K562 (cell line): ENCODE data around the gene DAO. TPM values are rescaled to one million over a fixed set of nuclear protein-coding genes. Genes with fewer than 3 reads are reported as not detected.

Experiments
- ATAC-seq: fragments of 200-7000 bp; cut with Tn5 transposase; 3 replicates; pipeline ENCODE4 v1.9.1; 2020; ENCODE audit warnings: moderate library complexity
- BruUV-seq: library from RNA; stranded (reverse); fragments of 400-500 nt; replicated peaks from 2 replicates; lab custom pipeline; 2021; lab: Mats Ljungman, UMichigan
- CTCF ChIA-PET: fragments of 300-600 bp; formaldehyde crosslinking; extraction: SDS; loops from one replicate; lab custom pipeline; 2021; ENCODE audit warnings: low intra/inter-chr PET ratio; lab: Yijun Ruan, JAX
- POLR2A ChIA-PET: fragments of 300-600, 350-650 bp; sonication (Branson Sonifier 250); formaldehyde crosslinking; extraction: SDS; loops from one replicate; lab custom pipeline; 2021; ENCODE audit warnings: antibody characterized with exemption, inconsistent platforms; lab: Yijun Ruan, JAX
- DNase-seq, 4 experiments: peaks; one replicate each; pipeline versions ENCODE4 v3.0.0 to v3.0.0-alpha.2; 2011 to 2018; ENCODE audit warnings: low spot score in 3 of 4, mixed read lengths in 3 of 4; ENCODE audit errors: extremely low read depth in 1 of 4
- FAIRE-seq: peaks from 2 replicates; lab custom pipeline; 2011; peaks lifted over from hg19 to GRCh38; lab: Jason Lieb, UNC
- H2AFZ ChIP-seq: 2 replicates; pipeline ENCODE4 v1.6.0; 2011; ENCODE audit warnings: low read depth, low read length, control low read depth, inconsistent platforms
- H3K27ac ChIP-seq: fragments of 200-600 bp; 3 replicates; pipeline ENCODE4 v1.8.0; 2011; ENCODE audit warnings: low read depth, mild to moderate bottlenecking, control low read depth, inconsistent platforms, low read length, moderate library complexity, mixed read lengths; ENCODE audit errors: extremely low read depth
- H3K27me3 ChIP-seq, 2 experiments: fragments of 300-600 bp in 1 of 2; 2 replicates in 1 of 2; 3 replicates in 1 of 2; pipeline versions ENCODE4 v1.6.0 to v1.8.0; 2011; ENCODE audit warnings: inconsistent platforms in 2 of 2, low read length in 2 of 2, mild to moderate bottlenecking in 1 of 2, mixed read lengths in 1 of 2, moderate library complexity in 1 of 2; ENCODE audit not compliant: control insufficient read depth in 2 of 2, insufficient read depth in 2 of 2
- H3K36me3 ChIP-seq: fragments of 300-600 bp; 3 replicates; pipeline ENCODE4 v1.8.0; 2011; ENCODE audit warnings: mild to moderate bottlenecking, low read length, inconsistent platforms; ENCODE audit not compliant: control insufficient read depth, insufficient read depth
- H3K4me1 ChIP-seq, 2 experiments: fragments of 200-600 bp in 1 of 2; replicated peaks in 1 of 2; 2 replicates in 1 of 2; 3 replicates in 1 of 2; pipeline versions ENCODE4 v1.5.1 to v1.8.0; 2011; ENCODE audit warnings: inconsistent platforms in 2 of 2, low read length in 2 of 2, mild to moderate bottlenecking in 1 of 2, mixed read lengths in 1 of 2, moderate library complexity in 1 of 2; ENCODE audit not compliant: control insufficient read depth in 2 of 2, insufficient read depth in 2 of 2
- H3K4me2 ChIP-seq: 2 replicates; pipeline ENCODE4 v1.6.1; 2011; ENCODE audit warnings: low read length, control low read depth, inconsistent platforms, mixed read lengths; ENCODE audit not compliant: insufficient read depth
- H3K4me3 ChIP-seq: fragments of 200-600 bp; sonication (generic), shearing (Covaris generic); 2 replicates; pipeline ENCODE4 v1.5.1; 2016; ENCODE audit warnings: control low read depth, inconsistent platforms
- H3K79me2 ChIP-seq: fragments of 200-600 bp; 3 replicates; pipeline ENCODE4 v1.8.0; 2011; ENCODE audit warnings: low read length, inconsistent platforms; ENCODE audit not compliant: control insufficient read depth, insufficient read depth
- H3K9ac ChIP-seq, 2 experiments: 2 replicates each; pipeline versions ENCODE4 v1.6.0 to v1.6.1; 2011; ENCODE audit warnings: low read depth in 2 of 2, low read length in 2 of 2, control low read depth in 1 of 2, inconsistent platforms in 1 of 2, mild to moderate bottlenecking in 1 of 2, mixed read lengths in 1 of 2; ENCODE audit not compliant: insufficient read depth in 1 of 2
- H3K9me1 ChIP-seq: one replicate; pipeline ENCODE4 v1.6.0; 2011; ENCODE audit warnings: inconsistent platforms, mild to moderate bottlenecking, low read length, moderate library complexity; ENCODE audit not compliant: control insufficient read depth, insufficient read depth
- H3K9me3 ChIP-seq: replicated peaks from 2 replicates; pipeline ENCODE4 v1.5.1; 2011; ENCODE audit warnings: low read depth, low read length, inconsistent platforms; ENCODE audit not compliant: control insufficient read depth, insufficient read depth
- H4K20me1 ChIP-seq: replicated peaks from 2 replicates; pipeline ENCODE4 v1.6.1; 2011; ENCODE audit warnings: low read length, inconsistent platforms, mixed read lengths; ENCODE audit not compliant: control insufficient read depth, insufficient read depth
- ARID2 ChIP-seq: fragments of 450-650 bp; IDR thresholded peaks from 2 replicates; pipeline ENCODE4 v1.6.1; 2017; ENCODE audit warnings: antibody characterized with exemption, mild to moderate bottlenecking
- COPS2 ChIP-seq: fragments of 450-650 bp; conservative IDR thresholded peaks from 2 replicates; pipeline ENCODE4 v1.6.1; 2016; ENCODE audit warnings: mild to moderate bottlenecking, moderate library complexity
- KLF13 ChIP-seq: fragments of 450-650 bp; IDR thresholded peaks from 2 replicates; pipeline ENCODE4 v1.6.1; 2016; ENCODE audit warnings: missing genetic modification characterization, low read depth, mild to moderate bottlenecking, missing compliant biosample characterization, moderate library complexity, borderline replicate concordance
- SOX6 ChIP-seq: fragments of 450-650 bp; IDR thresholded peaks from 2 replicates; pipeline ENCODE4 v1.6.1; 2014; ENCODE audit warnings: mild to moderate bottlenecking
- ZBTB9 ChIP-seq: fragments of 450-650 bp; formaldehyde crosslinking; IDR thresholded peaks from 2 replicates; pipeline ENCODE4 v1.4.0; 2020; ENCODE audit warnings: mild to moderate bottlenecking, moderate library complexity
- WGBS: fragments of 100-300 bp; shearing (Covaris generic); methylation state at CpG from one replicate; pipeline ENCODE4 v1.1.6; 2016; ENCODE audit warnings: low coverage, mixed read lengths; ENCODE audit not compliant: insufficient coverage; ENCODE audit errors: missing lambda C conversion rate; 5-methylcytosine and 5-hydroxymethylcytosine counted together
- in situ Hi-C: fragments of 300-500 bp; cut with MboI; formaldehyde crosslinking; loops from 4 replicates; pipeline ENCODE4 v1.15.0; 2018; ENCODE audit warnings: inconsistent platforms, mixed read lengths
- intact Hi-C: fragments of 100-400 bp; cut with micrococcal nuclease; formaldehyde crosslinking; loops from 2 replicates; pipeline ENCODE4 v1.14.2; 2022
- polyA plus RNA-seq, 8 experiments: library from polyadenylated mRNA; depleted of rRNA in 4 of 8; stranded (reverse) in 5 of 8; unstranded in 3 of 8; fragments of >200 nt; fragmentation: Nextera tagmentation in 2 of 8; fragmentation: Illumina TruSeq in 1 of 8; extraction: Ambion mirVana in 2 of 8; extraction: Trizol in 1 of 8; gene quantifications; 2 replicates each; pipeline versions ENCODE4 v1.2.1 to v1.2.3, GENCODE V29; 2011 to 2014; ENCODE audit warnings: inconsistent platforms in 1 of 8, missing spikeins in 1 of 8
- total RNA-seq, 7 experiments: library from RNA; depleted of rRNA in 6 of 7; stranded (reverse); fragments of >200 nt in 6 of 7; fragmentation: Illumina TruSeq in 2 of 7; extraction: Trizol in 2 of 7; gene quantifications; 2 replicates each; pipeline versions ENCODE4 v1.2.1 to v1.2.3, GENCODE V29; 2011 to 2021; ENCODE audit warnings: low replicate concordance in 1 of 7

Gene DAO
- total and polyA plus RNA-seq, 9 of the 15 experiments (the other 6 are each of a cell fraction or from before 2014, with no cell fraction given): not detected

DNA sequence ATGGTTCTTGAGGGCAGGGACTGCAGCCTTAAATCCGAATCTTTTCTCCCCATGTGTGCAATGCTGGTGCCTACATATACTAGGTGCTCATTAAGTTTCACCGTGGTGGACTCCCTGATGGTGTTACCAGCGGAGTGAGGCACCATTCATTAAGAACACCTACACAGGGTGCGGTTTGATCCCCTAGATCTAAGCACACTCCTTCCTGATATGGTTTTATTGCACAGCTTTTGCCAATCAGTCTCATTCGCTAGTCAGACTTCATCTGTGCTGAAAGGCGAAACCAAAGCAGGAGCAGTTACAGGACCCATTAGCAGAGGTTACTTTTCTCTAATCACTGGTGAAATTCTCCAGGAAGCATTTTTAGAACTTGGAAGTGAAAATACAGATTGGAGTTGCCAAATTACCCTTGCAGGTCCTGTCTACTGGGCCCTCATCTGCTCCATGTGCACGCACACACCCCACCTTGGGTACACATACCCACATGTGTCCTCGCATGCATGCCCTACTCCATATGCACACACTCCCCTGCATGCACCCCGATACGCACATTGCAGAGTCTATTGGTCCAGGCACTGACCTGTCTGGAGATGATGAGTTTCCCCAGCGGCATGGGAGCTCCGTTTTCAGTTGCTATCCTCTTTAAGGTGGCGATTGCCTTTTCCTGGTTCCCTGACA is 58.5 kb downstream of the DAO start:
- ChIA-PET CTCF (no interaction called here), POLR2A (no interaction called here)

More for the DNA sequence above, 58.5 kb downstream of the DAO start:
- no peak overlapping the region for H3K9ac ChIP-seq
- no peak overlapping the region for H3K4me3 ChIP-seq
- no peaks in the 10 kb centered on the region for H3K9me3 ChIP-seq
- H3K27me3 ChIP-seq: peaks cover 18 to 54% of the 10 kb centered on the region in 2 experiments
- no peak overlapping the region for H3K4me2 ChIP-seq
- DNase-seq (no peak), FAIRE-seq (no peak), ATAC-seq (no peak)
- in situ Hi-C loops: no loop called here
- H3K79me2 ChIP-seq: no peaks in the 10 kb centered on the region
- 0% methylated on average over 13 of the region's 13 CpGs for WGBS
- BruUV-seq: no TSS peak
- H4K20me1 ChIP-seq: peaks cover 4% of the 10 kb centered on the region; the same call in 1 of the 2 replicates
- H3K9me1 ChIP-seq: no peaks in the 10 kb centered on the region
- H2AFZ ChIP-seq: no peak overlapping the region
- no peak for TF ChIP-seq ZBTB9 (CRISPR knock-in tag)
- TF ChIP-seq COPS2: no peak
- no peak for TF ChIP-seq KLF13 (tag)
- TF ChIP-seq SOX6: no peak
- no peak for TF ChIP-seq ARID2
- TF ChIP-seq, all 486 proteins: peak for 0
- intact Hi-C loops: no loop called here
- no peak overlapping the region for H3K27ac ChIP-seq
- no peaks in the 10 kb centered on the region for H3K36me3 ChIP-seq
- H3K4me1 ChIP-seq: no peaks in the 10 kb centered on the region
